ENCODE measurements around the gene KIF26B.

Gene KIF26B

GRCh38 chr1:245245021-245245667 is 90.4 kb downstream of the KIF26B start:
- peak; percentile 97 for DNase-seq

GRCh38 chr1:245246433-245246832 is 91.6 kb downstream of the KIF26B start:
- DNase-seq, result no peak

DNA sequence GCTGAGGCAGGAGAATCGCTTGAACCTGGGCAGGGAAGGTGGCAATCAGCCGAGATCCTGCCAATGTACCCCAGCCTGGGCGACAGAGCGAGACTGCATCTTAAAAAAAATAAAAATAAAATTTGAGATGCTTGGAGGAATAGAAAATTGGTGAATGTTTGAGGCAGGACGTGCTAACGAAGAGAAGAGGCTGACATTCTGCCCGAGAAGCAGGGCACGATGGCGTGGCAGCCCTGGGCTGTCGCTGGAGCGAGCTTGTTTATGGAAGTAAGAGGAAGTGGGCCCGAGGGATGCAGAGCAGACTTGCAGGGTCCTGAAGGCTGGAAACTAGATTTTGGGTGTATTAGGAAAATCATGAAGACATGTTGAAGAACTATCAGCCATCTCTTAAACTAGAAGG is 92.6 kb downstream of the KIF26B start:
- no peak for DNase-seq

GRCh38 chr1:245247801-245248200 is 93.0 kb downstream of the KIF26B start:
- no peak for DNase-seq

- DNase-seq, result no peak
These were observed 93.5 kb downstream of the KIF26B start for GRCh38 chr1:245248231-245248731.

DNA sequence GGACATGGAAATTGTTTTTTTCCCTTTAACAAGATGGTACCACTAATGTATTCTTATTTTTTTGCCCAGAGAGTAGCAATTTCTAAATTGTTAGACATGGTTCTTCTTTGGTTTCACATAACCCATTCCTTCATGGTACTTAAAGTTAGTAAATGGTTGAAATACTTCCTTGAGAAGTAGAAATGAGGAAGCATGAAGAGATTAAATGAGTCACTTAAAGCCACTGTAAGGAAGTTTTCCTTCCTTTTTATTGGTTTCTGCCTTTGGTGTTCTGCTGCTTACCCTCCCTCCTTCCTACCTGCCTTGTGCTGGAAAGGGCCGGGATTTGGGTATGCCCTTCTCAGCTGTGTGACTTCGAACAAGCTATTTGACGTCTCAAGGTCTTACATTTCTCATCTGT is 101.0 kb downstream of the KIF26B start:
- DNase-seq, result no peak

- DNase-seq, result no peak
These were observed 101.7 kb downstream of the KIF26B start for GRCh38 chr1:245256528-245256927.

- DNase-seq, result no peak
These were observed 103.6 kb downstream of the KIF26B start for GRCh38 chr1:245258271-245258920.

DNA sequence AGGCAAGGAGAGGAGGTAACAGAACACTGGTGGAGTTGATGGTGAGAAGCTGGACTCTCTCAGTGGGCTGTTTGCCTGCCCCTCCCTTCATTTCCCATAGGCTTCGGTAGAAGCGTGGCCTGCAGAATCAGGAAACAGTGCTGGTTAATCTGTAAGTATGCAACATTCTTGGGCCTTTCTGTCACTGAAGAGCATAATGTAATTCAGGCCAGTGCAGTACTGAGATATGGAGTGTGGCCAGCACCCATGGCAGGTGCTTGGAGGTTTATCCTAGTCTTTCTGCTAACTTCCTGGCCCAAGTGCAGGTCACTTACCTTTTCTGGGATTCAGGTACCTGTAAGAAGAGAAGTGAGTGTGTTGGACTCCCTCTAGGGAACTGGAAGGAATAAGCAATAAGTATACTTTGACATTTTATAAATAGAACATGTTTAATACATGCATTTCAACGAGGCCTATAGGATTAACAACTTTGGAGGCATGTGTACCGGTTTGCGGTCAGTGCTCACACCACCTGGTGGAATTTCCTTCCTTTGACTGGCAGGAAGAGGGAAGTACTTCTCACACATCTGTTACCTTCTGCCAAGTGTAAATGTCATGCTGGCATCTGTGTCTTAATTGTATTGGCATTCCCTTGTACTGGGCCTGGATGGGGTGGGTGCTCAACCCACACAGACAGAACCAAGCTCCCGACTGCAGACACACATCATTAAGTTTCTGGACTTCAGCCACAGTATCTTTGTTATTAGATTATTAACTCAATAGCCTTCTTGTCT is 105.5 kb downstream of the KIF26B start:
- no peak for DNase-seq

DNA sequence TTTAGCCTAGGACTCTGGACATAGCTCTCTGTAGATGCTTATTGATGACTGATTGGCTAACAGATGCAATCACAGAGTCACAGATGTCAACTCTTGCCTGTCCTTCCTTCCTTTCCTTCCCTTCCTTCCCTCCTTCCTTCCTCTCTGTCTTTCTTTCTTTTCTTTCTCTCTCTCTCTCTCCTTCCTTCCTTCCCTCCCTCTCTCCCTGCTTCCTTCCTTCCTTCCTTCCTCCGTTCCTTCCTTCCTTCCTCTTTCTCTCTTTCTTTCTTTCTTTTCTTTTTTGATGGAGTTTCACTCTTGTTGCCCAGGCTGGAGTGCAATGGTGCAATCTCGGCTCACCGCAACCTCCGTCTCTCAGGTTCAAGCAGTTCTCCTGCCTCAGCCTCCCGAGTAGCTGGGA is 106.1 kb downstream of the KIF26B start:
- no peak for DNase-seq

- DNase-seq, result no peak
These were observed 107.0 kb downstream of the KIF26B start for GRCh38 chr1:245261786-245262185.

GRCh38 chr1:245263529-245264095 is 108.8 kb downstream of the KIF26B start:
- no peak for DNase-seq

DNA sequence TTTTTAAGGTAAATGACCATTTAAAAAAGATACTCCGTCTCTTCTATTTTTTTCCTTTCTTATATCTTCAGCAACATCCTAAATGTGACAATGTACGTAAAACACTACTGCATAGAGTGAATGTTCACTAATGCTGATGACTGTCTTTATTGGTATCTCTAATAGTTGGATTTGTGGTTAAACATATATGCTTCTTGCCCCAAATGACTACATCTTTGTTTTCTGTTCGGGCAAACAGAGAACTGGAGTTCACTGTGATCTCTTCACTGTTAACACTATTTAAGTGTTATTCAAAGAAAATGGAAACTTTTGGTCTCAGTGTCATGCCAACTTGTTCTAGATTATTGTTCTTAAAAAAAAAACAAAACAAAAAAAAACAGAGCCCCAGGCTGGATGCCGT is 109.4 kb downstream of the KIF26B start:
- DNase-seq, result no peak

- no peak for DNase-seq
These were observed 111.3 kb downstream of the KIF26B start for GRCh38 chr1:245266105-245266504.

DNA sequence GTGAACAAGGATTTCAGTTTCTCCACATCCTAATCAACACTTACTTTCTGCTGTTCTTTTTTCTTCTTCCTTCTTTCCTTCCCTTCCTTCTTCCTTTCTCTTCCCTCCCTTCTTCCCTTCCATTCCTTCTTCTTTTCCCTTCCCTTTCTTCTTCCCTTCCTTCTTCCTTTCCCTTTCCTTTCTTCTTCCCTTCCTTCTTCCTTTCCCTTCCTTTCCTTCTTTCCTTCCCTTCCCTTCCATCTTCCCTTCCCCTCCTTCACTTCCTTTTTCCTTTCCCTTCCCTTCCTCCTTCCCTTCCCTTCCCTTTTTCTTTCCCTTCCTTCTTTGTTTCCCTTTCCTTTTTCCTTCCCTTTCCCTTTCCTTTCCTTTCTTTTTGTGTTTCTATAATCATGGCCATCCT is 115.3 kb downstream of the KIF26B start:
- DNase-seq, result no peak

DNA sequence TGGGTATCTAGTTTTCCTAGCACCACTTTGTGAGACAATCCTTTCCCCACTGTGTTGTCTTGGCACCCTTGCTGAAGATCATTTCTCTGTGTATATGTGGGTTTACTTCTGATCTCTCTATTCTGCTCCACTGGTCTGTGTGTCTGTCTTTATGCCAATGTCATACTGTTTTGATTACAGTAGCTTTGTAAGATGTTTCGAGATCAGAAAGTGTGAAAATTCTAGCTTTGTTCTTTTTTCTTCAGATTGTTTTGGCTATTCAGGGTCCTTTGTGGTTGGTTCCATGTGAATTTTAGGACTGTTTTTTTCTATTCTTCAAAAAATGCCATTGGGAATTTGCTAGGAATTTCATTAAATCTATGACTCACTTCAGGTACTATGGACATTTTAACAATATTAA is 116.2 kb downstream of the KIF26B start:
- DNase-seq, result no peak

DNA sequence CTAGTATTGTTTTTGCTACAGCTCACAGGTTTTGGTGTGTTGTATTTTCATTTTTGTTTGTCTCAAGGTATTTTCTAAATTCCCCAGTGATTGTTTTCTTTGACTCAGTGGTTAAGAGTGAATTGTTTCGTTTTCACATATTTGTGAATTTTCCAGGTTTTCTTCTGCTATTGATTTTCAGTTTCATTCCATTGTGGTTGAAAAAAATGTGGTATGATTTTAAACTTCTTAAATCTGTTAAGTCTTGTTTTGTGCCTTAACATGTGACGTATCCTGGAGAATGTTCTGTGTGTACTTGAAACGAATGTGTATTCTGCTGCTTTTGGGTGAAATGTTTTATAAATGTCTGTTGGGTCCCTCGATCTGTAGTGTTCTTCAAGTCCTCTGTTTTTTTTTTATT is 117.9 kb downstream of the KIF26B start:
- DNase-seq, result no peak

DNA sequence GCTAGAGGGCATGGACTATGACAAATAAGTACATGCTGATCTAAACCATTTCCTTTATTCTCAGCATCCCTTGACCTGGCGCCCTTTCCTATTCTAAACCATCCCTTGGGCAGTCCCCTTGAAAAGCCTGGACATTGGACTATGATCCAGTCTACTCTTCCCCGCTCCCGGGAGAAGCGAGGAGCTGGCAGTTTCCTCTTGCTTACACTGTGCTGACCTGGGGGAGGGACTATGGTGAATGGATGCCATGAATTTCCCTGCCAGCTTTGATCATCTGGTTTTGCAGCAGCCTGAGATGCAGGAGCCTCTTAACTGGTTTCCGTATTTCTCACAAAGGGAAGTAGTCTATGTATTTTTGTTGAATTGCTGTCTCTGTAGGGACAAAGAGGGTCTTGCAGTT is 121.7 kb downstream of the KIF26B start:
- DNase-seq, result no peak

DNA sequence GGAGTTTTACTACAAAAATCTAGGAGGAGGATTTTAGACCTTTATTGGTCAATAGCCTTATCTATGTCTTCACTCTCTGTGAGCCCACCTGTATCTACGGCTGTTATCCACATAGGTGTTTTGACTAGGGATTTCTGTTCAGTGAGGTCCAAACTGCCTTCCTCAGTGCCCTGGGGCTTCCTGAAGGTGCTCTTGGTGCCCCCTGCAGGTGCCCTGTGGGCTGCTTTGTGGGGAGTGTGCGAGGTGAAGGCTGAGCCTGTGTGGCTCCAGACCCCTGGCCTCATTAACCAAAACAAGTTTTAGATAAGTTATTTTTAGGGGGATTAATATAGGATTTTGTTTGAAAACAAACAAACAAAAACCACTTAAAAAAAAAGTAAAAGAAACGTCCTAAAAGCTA is 122.5 kb downstream of the KIF26B start:
- DNase-seq, result peak; percentile 68

GRCh38 chr1:245278846-245279245 is 124.1 kb downstream of the KIF26B start:
- DNase-seq, result no peak

DNA sequence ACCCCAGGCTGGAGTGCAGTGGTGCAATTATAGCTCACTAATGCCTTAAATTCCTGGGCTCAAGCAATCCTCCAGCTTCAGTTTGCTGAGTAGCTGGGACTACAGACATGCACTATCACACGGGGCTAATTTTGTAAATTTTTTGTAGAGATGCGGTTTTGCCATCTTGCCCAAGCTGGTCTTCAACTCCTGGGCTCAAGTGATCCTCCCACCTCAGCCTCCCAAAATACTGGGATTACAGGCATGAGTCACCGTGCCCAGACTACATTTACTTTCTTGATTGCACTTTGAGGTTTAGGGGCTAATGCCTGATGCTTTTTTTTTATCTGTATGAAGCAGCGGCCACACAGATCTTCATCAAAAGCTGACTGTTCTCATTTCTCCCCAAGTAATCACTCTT is 124.6 kb downstream of the KIF26B start:
- no peak for DNase-seq

DNA sequence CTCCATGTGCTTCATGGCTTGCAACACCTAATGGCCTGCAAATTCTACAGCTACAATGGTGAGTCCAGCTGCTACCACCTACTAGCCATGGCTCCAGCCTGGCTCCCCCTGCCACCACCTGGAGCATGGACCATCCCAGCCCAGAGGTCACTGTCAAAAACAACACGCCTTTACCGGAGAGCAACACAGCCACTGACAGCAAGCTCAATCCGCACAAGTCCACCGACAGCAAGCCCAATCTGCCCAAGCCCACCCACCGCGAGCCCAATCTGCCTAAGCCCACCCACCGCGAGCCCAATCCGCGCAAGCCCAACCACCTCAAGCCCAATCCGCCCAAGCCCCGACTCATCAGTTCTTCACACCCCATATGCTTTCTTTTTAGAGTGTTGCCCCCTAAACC is 128.2 kb downstream of the KIF26B start:
- no peak for DNase-seq

DNA sequence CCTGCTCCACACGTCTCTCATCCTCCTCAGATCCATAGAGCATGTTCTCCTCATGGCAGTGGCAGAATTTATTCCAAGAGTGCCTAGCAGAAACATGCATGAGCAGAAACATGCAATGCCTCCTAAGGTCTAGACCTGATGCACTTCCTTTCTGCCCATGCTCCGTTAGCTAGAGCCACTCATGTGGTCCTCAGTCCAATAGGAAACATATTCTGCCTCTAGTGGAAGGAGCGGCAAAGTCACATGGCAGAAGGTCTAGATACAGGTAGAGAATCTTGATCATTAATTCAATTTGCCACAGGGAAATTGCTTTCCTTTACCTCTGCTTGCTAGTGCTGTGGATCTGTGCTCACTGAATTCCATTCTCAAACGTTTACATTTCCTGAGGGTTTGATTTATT is 130.4 kb downstream of the KIF26B start:
- DNase-seq, result no peak

DNA sequence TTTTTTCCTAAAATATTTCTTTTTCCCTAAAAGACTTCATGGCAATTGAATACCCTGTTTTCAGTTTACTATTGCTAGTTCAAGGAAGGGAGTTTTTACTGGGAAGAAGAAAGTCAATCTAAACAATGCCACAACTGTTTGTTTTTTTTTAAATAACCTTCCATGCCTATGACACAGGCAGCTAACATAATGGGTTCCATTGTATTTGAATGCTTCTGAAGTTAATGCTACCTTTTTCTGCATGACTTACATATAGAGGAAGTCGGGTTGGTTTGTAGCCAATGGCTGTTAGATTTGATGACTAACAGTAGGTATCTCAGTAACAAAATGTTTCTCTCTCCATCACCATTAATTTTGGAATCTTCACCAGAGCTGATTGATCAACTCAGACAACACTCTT is 134.0 kb downstream of the KIF26B start:
- no peak for DNase-seq

All from NCI-H146 (cell line).